GM13976 (cell line): ENCODE data around the gene LGALS7.
A peak's percentile ranks its signal among the peaks of the same experiment; 100 is the strongest.
"Not testable (repeated sequence)": the region's sequence is repeated elsewhere in the genome, so short reads cannot be mapped to it uniquely, and the experiment has no call there.

Experiments
- DNase-seq: peaks from one replicate; pipeline ENCODE4 v3.0.0; 2012; ENCODE audit warnings: low spot score
- CTCF ChIP-seq: IDR thresholded peaks from 2 replicates; pipeline ENCODE4 v1.5.1; 2012; ENCODE audit warnings: borderline replicate concordance, mild to moderate bottlenecking; ENCODE audit not compliant: insufficient read depth; ENCODE audit errors: extremely low read depth, missing control alignments, control extremely low read depth
- in situ Hi-C: fragments of 300-500 bp; cut with MboI; formaldehyde crosslinking; loops from one replicate; pipeline ENCODE4 v1.12.0; 2022; ENCODE audit warnings: low sequenced_read_pairs, mixed read lengths, inconsistent platforms; ENCODE audit not compliant: unreplicated experiment

Gene LGALS7

GRCh38 chr19:38778733-38779132 lies 5.4 kb upstream of the LGALS7 start:
- in situ Hi-C loops = no loop called here
- DNase-seq = no peak
- no peak for TF ChIP-seq CTCF

GRCh38 chr19:38774181-38774950 lies 1.0 kb upstream of the LGALS7 start:
- in situ Hi-C loops = no loop called here
- no peak for DNase-seq
- TF ChIP-seq CTCF = no peak

- DNase-seq, in situ Hi-C loops: not testable (repeated sequence)
Observed at GRCh38 chr19:38771569-38771968, 1.7 kb downstream of the LGALS7 start.

- DNase-seq, in situ Hi-C loops: not testable (repeated sequence)
Observed at GRCh38 chr19:38770949-38771275, 2.4 kb downstream of the LGALS7 start.

- in situ Hi-C loops, DNase-seq: not testable (repeated sequence)
Observed at GRCh38 chr19:38770228-38770948, 2.9 kb downstream of the LGALS7 start.

GRCh38 chr19:38769635-38770211 lies 3.6 kb downstream of the LGALS7 start:
- in situ Hi-C loops = no loop called here
- peak; percentile 67 for TF ChIP-seq CTCF
- peak; percentile 91 for DNase-seq

- DNase-seq = no peak
- TF ChIP-seq CTCF = no peak
- in situ Hi-C loops = no loop called here
Observed at GRCh38 chr19:38766276-38767047, 6.9 kb downstream of the LGALS7 start.

GRCh38 chr19:38765214-38765613 lies 8.1 kb downstream of the LGALS7 start:
- DNase-seq = no peak
- in situ Hi-C loops = no loop called here
- TF ChIP-seq CTCF = no peak
